HL-60/S4 (cell line): ENCODE results near the gene CTXN2.

Experiments
- in situ Hi-C: fragments of 300-500 bp; cut with MboI; formaldehyde crosslinking; loops from 2 replicates; pipeline ENCODE4 v1.14.3; 2022; ENCODE audit warnings: low sequenced_read_pairs

The CTXN2 gene

GRCh38 chr15:48191574-48192225 is at the start of gene CTXN2:
CTXN2 (plus strand) TSS chr15:48191665; CDS start chr15:48201301, 9,636 bp downstream.
- in situ Hi-C loops = no loop called here

GRCh38 chr15:48143856-48144255 is 47.6 kb upstream of the CTXN2 start:
- in situ Hi-C loops = no loop called here

- in situ Hi-C loops = no loop called here
Measured at GRCh38 chr15:48144889-48145288, 46.6 kb upstream of the CTXN2 start.

GRCh38 chr15:48145923-48146322 is 45.5 kb upstream of the CTXN2 start:
- in situ Hi-C loops = no loop called here

GRCh38 chr15:48147358-48147757 is 44.1 kb upstream of the CTXN2 start:
- in situ Hi-C loops = no loop called here

- in situ Hi-C loops = no loop called here
Measured at GRCh38 chr15:48149858-48150257, 41.6 kb upstream of the CTXN2 start.

- in situ Hi-C loops = no loop called here
Measured at GRCh38 chr15:48153526-48153925, 37.9 kb upstream of the CTXN2 start.

GRCh38 chr15:48168616-48169015 is 22.8 kb upstream of the CTXN2 start:
- in situ Hi-C loops = no loop called here

GRCh38 chr15:48170981-48171380 is 20.5 kb upstream of the CTXN2 start:
- in situ Hi-C loops = no loop called here

GRCh38 chr15:48175126-48175525 is 16.3 kb upstream of the CTXN2 start:
- in situ Hi-C loops = no loop called here

GRCh38 chr15:48176112-48176511 is 15.4 kb upstream of the CTXN2 start:
- in situ Hi-C loops = no loop called here

GRCh38 chr15:48176957-48177356 is 14.5 kb upstream of the CTXN2 start:
- in situ Hi-C loops = no loop called here

- in situ Hi-C loops = no loop called here
Measured at GRCh38 chr15:48177383-48177765, 14.1 kb upstream of the CTXN2 start.

- in situ Hi-C loops = no loop called here
Measured at GRCh38 chr15:48177766-48178647, 13.5 kb upstream of the CTXN2 start, which contains the start of gene MYEF2. MYEF2 (minus strand) TSS chr15:48178295; CDS start chr15:48178237, 58 bp downstream.

- in situ Hi-C loops = no loop called here
Measured at GRCh38 chr15:48178648-48178931, 12.9 kb upstream of the CTXN2 start.

- in situ Hi-C loops = no loop called here
Measured at GRCh38 chr15:48182749-48183148, 8.7 kb upstream of the CTXN2 start.

GRCh38 chr15:48185529-48185928 is 5.9 kb upstream of the CTXN2 start:
- in situ Hi-C loops = no loop called here

GRCh38 chr15:48186271-48186670 is 5.2 kb upstream of the CTXN2 start:
- in situ Hi-C loops = no loop called here

- in situ Hi-C loops = no loop called here
Measured at GRCh38 chr15:48190932-48191573, 412 bp upstream of the CTXN2 start.

- in situ Hi-C loops = no loop called here
Measured at GRCh38 chr15:48202068-48202467, 10.6 kb downstream of the CTXN2 start.

GRCh38 chr15:48205981-48206380 is 14.5 kb downstream of the CTXN2 start, which contains the start of gene SLC12A1:
SLC12A1 (plus strand) TSS chr15:48206302; CDS start chr15:48207720, 1,418 bp downstream.
- in situ Hi-C loops = no loop called here

GRCh38 chr15:48221261-48221660 is 29.8 kb downstream of the CTXN2 start:
- in situ Hi-C loops = no loop called here
